CD4-positive, alpha-beta T cell treated with Interleukin-12 subunit alpha and Interleukin-12 subunit beta, for 1 hour (primary cell): Measurements from ENCODE around the gene MGMT.

Source experiments
- DNase-seq: peaks from one replicate; pipeline ENCODE4 v3.0.0-alpha.2; 2020

Gene MGMT

GRCh38 chr10:129459762-129460539 is 7.1 kb upstream of the MGMT start:
- no peak for DNase-seq

GRCh38 chr10:129462257-129462795 is 4.7 kb upstream of the MGMT start:
- DNase-seq: no peak

GRCh38 chr10:129464251-129464650 is 2.8 kb upstream of the MGMT start:
- DNase-seq: no peak

- DNase-seq: no peak
Observed at GRCh38 chr10:129465796-129466702, 992 bp upstream of the MGMT start.

- peak; percentile 6 for DNase-seq
Observed at GRCh38 chr10:129467359-129468064, 471 bp downstream of the MGMT start.

- DNase-seq: no peak
Observed at GRCh38 chr10:129468187-129468586, 1.1 kb downstream of the MGMT start.

GRCh38 chr10:129470103-129470851 is 3.2 kb downstream of the MGMT start:
- no peak for DNase-seq

- no peak for DNase-seq
Observed at GRCh38 chr10:129471447-129472175, 4.6 kb downstream of the MGMT start.

GRCh38 chr10:129472696-129473555 is 5.9 kb downstream of the MGMT start:
- no peak for DNase-seq

- DNase-seq: no peak
Observed at GRCh38 chr10:129474642-129475041, 7.6 kb downstream of the MGMT start.

- no peak for DNase-seq
Observed at GRCh38 chr10:129476431-129476830, 9.4 kb downstream of the MGMT start.

GRCh38 chr10:129477051-129477450 is 10.0 kb downstream of the MGMT start:
- DNase-seq: no peak

- DNase-seq: no peak
Observed at GRCh38 chr10:129481641-129482040, 14.6 kb downstream of the MGMT start.

GRCh38 chr10:129483430-129484010 is 16.5 kb downstream of the MGMT start:
- DNase-seq: no peak

- DNase-seq: no peak
Observed at GRCh38 chr10:129486805-129487204, 19.8 kb downstream of the MGMT start.

GRCh38 chr10:129491123-129491734 is 24.2 kb downstream of the MGMT start:
- DNase-seq: no peak

GRCh38 chr10:129494176-129494575 is 27.1 kb downstream of the MGMT start:
- DNase-seq: no peak

GRCh38 chr10:129494740-129495139 is 27.7 kb downstream of the MGMT start:
- DNase-seq: no peak

GRCh38 chr10:129495256-129495655 is 28.2 kb downstream of the MGMT start:
- no peak for DNase-seq

- no peak for DNase-seq
Observed at GRCh38 chr10:129495698-129496097, 28.7 kb downstream of the MGMT start.
